ENCODE measurements around the gene ZNF576. TPM values are rescaled to one million over a fixed set of nuclear protein-coding genes. Genes with fewer than 3 reads are reported as not detected.

Gene ZNF576
- total and polyA plus RNA-seq, 2 of the 13 experiments (the other 11 are each of a cell fraction or from before 2014, with no cell fraction given): 7.2 to 9.6 TPM

GRCh38 chr19:43594710-43595604 lies 1.4 kb upstream of the ZNF576 start (continued):
- TF ChIP-seq AKNA (CRISPR knock-in tag; IDR thresholded peaks at IDR 0.05; ENCODE audit: borderline replicate concordance) (no peak), ZNF484 (CRISPR knock-in tag; IDR thresholded peaks at IDR 0.05; ENCODE audit: borderline replicate concordance, low read depth) (no peak), MTF2 (CRISPR knock-in tag; IDR thresholded peaks at IDR 0.05; ENCODE audit: borderline replicate concordance) (no peak), ZNF234 (CRISPR knock-in tag; conservative IDR thresholded peaks at IDR 0.05) (no peak), MZF1 (CRISPR knock-in tag; IDR thresholded peaks at IDR 0.05; ENCODE audit: borderline replicate concordance) (no peak), RELA (CRISPR knock-in tag; IDR thresholded peaks at IDR 0.05) (no peak), ETS1 (CRISPR knock-in tag; IDR thresholded peaks at IDR 0.05) (no peak), KDM1A (CRISPR knock-in tag; IDR thresholded peaks at IDR 0.05) (no peak), PHF8 (CRISPR knock-in tag; IDR thresholded peaks at IDR 0.05) (no peak), SRSF1 (optimal IDR thresholded peaks at IDR 0.05; ENCODE audit: low read depth, low read length) (no peak), RBM39 (IDR thresholded peaks at IDR 0.05; ENCODE audit: low read depth, low read length, poor library complexity, severe bottlenecking) (no peak), ZNF788 (CRISPR knock-in tag; IDR thresholded peaks at IDR 0.05; ENCODE audit: borderline replicate concordance) (peak; percentile 33; the same call in 1 of the 2 replicates), FOXM1 (CRISPR knock-in tag; IDR thresholded peaks at IDR 0.05) (no peak), ZNF263 (CRISPR knock-in tag; IDR thresholded peaks at IDR 0.05) (no peak), ZKSCAN8 (CRISPR knock-in tag; IDR thresholded peaks at IDR 0.05; ENCODE audit: borderline replicate concordance) (no peak), PTBP1 (IDR thresholded peaks at IDR 0.05; ENCODE audit: low read depth, low read length, poor library complexity, severe bottlenecking) (no peak), GPBP1L1 (CRISPR knock-in tag; IDR thresholded peaks at IDR 0.05) (no peak), GABPB1 (CRISPR knock-in tag; IDR thresholded peaks at IDR 0.05) (peak; percentile 60; the same call in 1 of the 2 replicates), SPEN (CRISPR knock-in tag; IDR thresholded peaks at IDR 0.05; ENCODE audit: low read depth) (peak; percentile 37; the same call in 1 of the 2 replicates), THYN1 (CRISPR knock-in tag; IDR thresholded peaks at IDR 0.05; ENCODE audit: borderline replicate concordance, low read depth) (no peak), CREM (IDR thresholded peaks at IDR 0.05) (no peak), CREM (CRISPR knock-in tag; IDR thresholded peaks at IDR 0.05) (no peak), ZNF468 (CRISPR knock-in tag; IDR thresholded peaks at IDR 0.05) (no peak)
